Mucosa of stomach (tissue), 1 donor: ENCODE measurements around the gene CASP4.
A peak's percentile ranks its signal among the peaks of the same experiment; 100 is the strongest.

Experiments used
- H3K27me3 ChIP-seq: one replicate; pipeline ENCODE4 v1.7.0; 2013; ENCODE audit warnings: mild to moderate bottlenecking, low read length; ENCODE audit not compliant: control insufficient read depth, insufficient read depth
- H3K36me3 ChIP-seq: one replicate; pipeline ENCODE4 v1.7.0; 2013; ENCODE audit warnings: low read length; ENCODE audit not compliant: control insufficient read depth, insufficient read depth
- H3K4me1 ChIP-seq: one replicate; pipeline ENCODE4 v1.7.0; 2013; ENCODE audit warnings: mild to moderate bottlenecking, low read length; ENCODE audit not compliant: control insufficient read depth, insufficient read depth
- H3K4me3 ChIP-seq: one replicate; pipeline ENCODE4 v1.7.0; 2013; ENCODE audit warnings: low read length
- H3K9ac ChIP-seq: one replicate; pipeline ENCODE4 v1.7.0; 2013; ENCODE audit warnings: mild to moderate bottlenecking, low read length, moderate library complexity
- H3K9me3 ChIP-seq: one replicate; pipeline ENCODE4 v1.7.0; 2013; ENCODE audit warnings: mild to moderate bottlenecking, low read length, moderate library complexity; ENCODE audit not compliant: control insufficient read depth
- donor health status: Pancreatic carcinoma.

Gene CASP4

DNA sequence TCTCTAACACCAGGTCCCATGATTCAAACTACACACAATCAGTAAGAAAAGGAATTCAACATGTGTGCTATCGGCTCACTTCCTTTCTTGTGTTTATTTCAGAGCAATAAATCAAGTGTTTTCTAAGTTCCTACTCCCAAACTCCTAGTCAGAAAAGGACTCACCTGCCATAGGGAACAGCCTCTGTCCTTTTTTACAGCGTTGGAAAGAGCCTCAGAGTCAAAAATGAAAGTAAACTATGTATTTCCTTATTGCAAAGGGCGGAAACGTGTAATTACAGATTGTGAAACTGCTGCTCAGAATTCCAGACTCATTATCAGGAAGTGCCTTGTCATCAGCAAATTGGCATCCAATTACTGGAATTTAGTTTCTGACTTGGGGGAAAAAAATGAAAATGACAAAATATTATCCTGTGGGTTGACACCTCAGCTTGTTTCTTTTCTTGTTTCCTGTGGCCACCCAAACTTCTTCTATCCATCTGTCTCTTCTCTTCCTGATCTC, at the start of gene CASP4:
CASP4 (minus strand) TSS at position 220 of the 501 bp plus-strand sequence; CDS start at position 171, 49 bp downstream.
- H3K9me3 ChIP-seq: no peaks in the 10 kb centered on the region
- peaks cover 14% of the 10 kb centered on the region for H3K4me1 ChIP-seq
- H3K27me3 ChIP-seq: no peaks in the 10 kb centered on the region
- H3K9ac ChIP-seq: peak within 1 kb of the TSS; percentile 74
- no peaks in the 10 kb centered on the region for H3K36me3 ChIP-seq
- peak within 1 kb of the TSS; percentile 43 for H3K4me3 ChIP-seq

DNA sequence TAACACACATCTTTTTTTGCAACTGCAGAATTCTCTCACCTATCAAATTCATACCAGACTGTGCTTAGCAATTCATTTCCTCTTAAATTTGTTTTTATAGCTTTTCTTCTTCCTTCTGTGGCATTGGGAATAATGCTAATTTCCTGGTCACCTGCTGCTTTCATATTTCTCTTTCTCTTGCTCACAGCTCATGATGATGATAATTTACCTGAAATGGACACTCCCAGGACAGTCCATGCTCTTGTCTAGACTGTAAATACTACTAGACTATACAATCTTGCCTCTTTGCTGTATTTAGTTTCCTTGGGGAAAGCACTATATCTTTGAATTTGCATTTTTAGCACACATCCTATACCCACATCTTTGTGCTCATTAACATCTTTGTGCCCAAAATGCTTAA, 39.1 kb upstream of the CASP4 start:
- H3K36me3 ChIP-seq: no peaks in the 10 kb centered on the region
- H3K9ac ChIP-seq: no peak overlapping the region
- H3K4me1 ChIP-seq: no peaks in the 10 kb centered on the region
- no peak overlapping the region for H3K4me3 ChIP-seq
- no peaks in the 10 kb centered on the region for H3K27me3 ChIP-seq
- no peaks in the 10 kb centered on the region for H3K9me3 ChIP-seq

DNA sequence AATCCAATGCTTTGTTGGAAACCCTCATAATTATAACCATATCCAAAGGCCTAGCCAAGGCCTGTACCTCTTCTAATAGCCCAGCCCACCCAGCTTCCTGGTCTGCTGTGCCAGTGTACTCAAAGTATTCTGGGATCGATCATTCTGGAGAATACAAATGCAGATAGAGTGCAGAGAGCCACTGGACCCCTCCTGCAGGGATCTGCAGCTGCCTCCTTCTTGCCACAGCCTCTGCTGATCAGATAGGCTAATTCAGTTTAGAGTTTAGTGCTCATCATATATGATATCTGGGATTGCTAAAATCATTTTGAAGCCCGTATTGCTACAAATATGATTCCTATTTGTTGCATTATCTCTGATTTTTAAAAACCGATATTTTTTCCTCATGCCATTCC, 37.1 kb upstream of the CASP4 start:
- Histone ChIP-seq H3K9me3 (no peaks in the 10 kb centered on the region), H3K27me3 (no peaks in the 10 kb centered on the region), H3K4me1 (no peaks in the 10 kb centered on the region), H3K9ac (no peak overlapping the region), H3K4me3 (no peak overlapping the region), H3K36me3 (no peaks in the 10 kb centered on the region)

DNA sequence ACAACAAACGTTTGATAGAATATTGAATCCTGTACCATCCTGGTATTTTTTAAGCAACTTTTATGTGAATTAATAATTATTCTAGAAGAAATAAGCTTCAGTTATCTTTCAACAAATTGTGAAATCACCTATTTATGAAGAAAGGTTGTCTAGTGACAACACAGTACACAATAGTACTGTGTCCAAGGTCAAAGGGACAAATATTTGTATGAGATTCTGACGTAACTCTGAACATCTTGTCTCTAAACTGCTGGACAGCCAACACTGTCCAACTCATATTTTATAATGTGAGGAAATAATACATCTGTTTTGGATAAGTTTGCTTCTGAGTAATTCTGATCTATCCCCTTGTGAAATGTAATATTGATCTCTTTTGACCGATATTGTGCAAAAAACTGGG, 35.6 kb upstream of the CASP4 start:
- Histone ChIP-seq H3K9me3 (no peaks in the 10 kb centered on the region), H3K4me3 (no peak overlapping the region), H3K4me1 (no peaks in the 10 kb centered on the region), H3K9ac (no peak overlapping the region), H3K36me3 (no peaks in the 10 kb centered on the region), H3K27me3 (no peaks in the 10 kb centered on the region)

DNA sequence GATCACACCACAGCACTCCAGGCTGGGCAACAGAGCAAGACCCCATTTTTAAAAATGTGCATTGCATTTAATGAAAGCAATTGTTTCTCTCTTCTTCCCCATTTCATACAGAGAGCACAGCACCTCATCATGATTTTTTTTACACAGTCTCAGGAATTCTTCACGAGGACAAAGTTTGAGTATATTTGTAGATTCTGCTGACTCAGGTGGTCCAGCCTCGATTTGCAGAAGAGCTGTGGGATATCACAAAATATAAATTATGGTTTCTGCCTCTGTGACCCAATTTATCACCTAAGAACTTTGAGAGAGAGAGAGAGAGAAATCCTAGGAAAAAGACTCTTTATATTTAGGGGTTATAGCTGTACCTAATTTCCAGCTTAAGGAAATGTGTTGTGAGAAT, 34.8 kb upstream of the CASP4 start:
- Histone ChIP-seq H3K4me1 (no peaks in the 10 kb centered on the region), H3K9me3 (no peaks in the 10 kb centered on the region), H3K4me3 (no peak overlapping the region), H3K9ac (no peak overlapping the region), H3K27me3 (no peaks in the 10 kb centered on the region), H3K36me3 (no peaks in the 10 kb centered on the region)

DNA sequence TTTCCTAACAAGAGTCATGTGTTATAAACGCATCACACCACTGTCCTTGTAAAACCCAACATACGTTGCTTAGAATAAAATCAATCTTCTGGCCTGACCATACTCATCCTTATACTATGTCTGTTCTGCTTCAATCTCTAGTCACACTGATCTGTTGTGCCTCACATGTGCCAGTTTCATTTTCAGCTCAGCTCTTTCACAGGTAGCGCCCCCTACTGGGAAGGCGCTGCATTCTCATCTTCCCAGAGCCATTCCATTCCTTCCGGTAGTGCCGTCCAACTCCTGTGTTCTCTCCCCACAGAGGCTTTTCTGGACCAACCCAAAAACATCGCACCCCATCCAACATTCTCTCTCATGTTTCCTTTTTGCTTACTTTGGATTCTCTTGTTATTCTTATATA, 32.4 kb upstream of the CASP4 start:
- no peaks in the 10 kb centered on the region for H3K9me3 ChIP-seq
- H3K4me1 ChIP-seq: no peaks in the 10 kb centered on the region
- no peak overlapping the region for H3K9ac ChIP-seq
- no peaks in the 10 kb centered on the region for H3K27me3 ChIP-seq
- H3K4me3 ChIP-seq: no peak overlapping the region
- H3K36me3 ChIP-seq: no peaks in the 10 kb centered on the region

DNA sequence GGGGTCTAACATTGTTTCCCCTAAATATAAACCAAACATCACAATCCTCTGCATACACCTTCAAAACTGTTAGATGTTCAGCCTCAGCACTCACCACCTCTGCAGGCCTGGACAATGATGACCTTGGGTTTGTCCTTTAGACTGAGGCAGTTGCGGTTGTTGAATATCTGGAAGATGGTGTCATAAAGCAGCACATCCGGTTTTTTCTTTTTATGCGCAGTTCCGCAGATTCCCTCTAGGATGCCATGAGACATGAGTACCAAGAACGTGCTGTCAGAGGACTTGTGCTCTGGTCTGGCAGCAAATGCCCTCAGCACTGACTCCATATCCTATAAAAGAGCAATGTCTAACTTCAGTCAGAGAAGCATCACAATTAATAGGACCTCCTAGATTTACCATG, 31.8 kb upstream of the CASP4 start:
- H3K9ac ChIP-seq: no peak overlapping the region
- no peaks in the 10 kb centered on the region for H3K9me3 ChIP-seq
- no peaks in the 10 kb centered on the region for H3K4me1 ChIP-seq
- H3K4me3 ChIP-seq: no peak overlapping the region
- H3K36me3 ChIP-seq: no peaks in the 10 kb centered on the region
- H3K27me3 ChIP-seq: no peaks in the 10 kb centered on the region

DNA sequence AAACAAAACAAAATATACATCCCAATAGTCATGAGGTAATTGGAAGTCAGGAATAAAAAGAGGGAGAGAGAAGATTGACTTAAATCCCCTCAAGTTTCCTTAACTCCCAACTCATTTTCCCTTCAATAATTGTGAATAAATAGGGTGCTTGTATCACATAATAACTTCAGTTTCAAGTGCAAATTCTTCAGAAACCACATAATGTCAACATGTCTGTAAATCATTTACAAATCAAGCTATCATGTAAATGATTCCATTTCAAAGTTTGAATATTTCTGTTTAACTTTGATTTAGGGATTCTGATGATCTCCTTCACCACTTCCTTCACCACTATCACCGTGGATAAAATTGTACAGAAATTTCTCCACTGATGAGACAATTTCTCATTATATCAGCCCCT, 31.3 kb upstream of the CASP4 start:
- Histone ChIP-seq H3K4me1 (no peaks in the 10 kb centered on the region), H3K36me3 (no peaks in the 10 kb centered on the region), H3K4me3 (no peak overlapping the region), H3K9me3 (no peaks in the 10 kb centered on the region), H3K9ac (no peak overlapping the region), H3K27me3 (no peaks in the 10 kb centered on the region)

DNA sequence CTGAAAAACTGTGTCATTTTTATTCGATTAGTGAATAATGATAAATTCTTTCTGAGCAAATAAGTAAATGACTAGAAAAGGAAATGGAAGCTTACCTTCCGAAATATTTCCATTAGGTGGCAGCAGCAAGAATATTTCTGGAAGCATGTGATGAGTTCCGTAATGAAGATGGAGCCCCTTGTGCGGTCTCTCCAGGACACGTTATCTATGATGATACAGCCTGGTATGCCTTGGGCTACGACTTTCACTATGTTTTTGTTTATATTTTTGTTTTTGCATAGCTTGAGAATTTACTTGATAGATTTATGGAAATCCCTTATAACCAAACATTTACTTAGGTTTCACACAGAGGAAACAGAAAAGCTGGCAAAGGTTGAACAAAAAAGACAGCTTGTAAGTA, 28.9 kb upstream of the CASP4 start:
- H3K4me1 ChIP-seq: no peaks in the 10 kb centered on the region
- H3K36me3 ChIP-seq: no peaks in the 10 kb centered on the region
- H3K9me3 ChIP-seq: no peaks in the 10 kb centered on the region
- no peak overlapping the region for H3K9ac ChIP-seq
- no peaks in the 10 kb centered on the region for H3K27me3 ChIP-seq
- no peak overlapping the region for H3K4me3 ChIP-seq

DNA sequence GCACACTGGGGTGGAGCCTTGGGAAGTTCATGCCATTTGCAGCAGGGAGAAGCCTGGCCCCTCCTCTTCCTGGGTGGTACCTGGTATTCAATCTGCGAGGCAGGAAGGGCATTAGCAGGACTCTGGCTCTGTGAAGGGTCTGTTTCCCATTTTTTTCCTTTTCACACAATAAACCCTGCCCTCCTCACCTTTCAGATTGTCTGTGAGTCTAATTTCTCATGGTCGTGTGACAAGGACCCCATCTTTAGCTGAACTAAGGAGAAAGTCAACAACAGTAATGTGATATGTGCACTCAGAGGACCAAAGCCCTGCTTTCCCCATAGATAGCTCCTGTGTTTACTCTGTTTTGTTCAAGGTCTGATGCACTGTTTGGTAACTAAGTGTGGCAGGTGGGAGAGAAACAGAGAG, 26.6 kb upstream of the CASP4 start:
- Histone ChIP-seq H3K27me3 (no peaks in the 10 kb centered on the region), H3K4me1 (no peaks in the 10 kb centered on the region), H3K9ac (no peak overlapping the region), H3K9me3 (no peaks in the 10 kb centered on the region), H3K4me3 (no peak overlapping the region), H3K36me3 (no peaks in the 10 kb centered on the region)

DNA sequence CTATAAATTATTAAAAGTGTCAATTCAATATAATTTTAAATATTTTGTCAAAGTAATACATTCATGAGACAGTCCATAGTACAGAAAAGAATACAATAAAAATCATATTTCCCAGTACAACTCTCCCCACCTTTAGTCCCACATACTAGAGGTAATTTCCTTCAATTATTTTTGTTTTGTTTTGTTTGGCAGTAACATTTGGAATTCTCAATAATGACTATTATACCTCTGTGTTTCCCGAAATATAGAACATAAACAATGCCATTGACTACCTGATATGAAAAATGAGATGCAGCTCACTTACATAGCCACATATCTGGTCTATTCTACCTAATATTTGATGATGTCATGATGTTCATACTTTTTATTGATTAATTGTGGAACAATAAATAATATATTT, 24.4 kb upstream of the CASP4 start:
- Histone ChIP-seq H3K4me3 (no peak overlapping the region), H3K27me3 (no peaks in the 10 kb centered on the region), H3K9me3 (no peaks in the 10 kb centered on the region), H3K4me1 (no peaks in the 10 kb centered on the region), H3K9ac (no peak overlapping the region), H3K36me3 (no peaks in the 10 kb centered on the region)

DNA sequence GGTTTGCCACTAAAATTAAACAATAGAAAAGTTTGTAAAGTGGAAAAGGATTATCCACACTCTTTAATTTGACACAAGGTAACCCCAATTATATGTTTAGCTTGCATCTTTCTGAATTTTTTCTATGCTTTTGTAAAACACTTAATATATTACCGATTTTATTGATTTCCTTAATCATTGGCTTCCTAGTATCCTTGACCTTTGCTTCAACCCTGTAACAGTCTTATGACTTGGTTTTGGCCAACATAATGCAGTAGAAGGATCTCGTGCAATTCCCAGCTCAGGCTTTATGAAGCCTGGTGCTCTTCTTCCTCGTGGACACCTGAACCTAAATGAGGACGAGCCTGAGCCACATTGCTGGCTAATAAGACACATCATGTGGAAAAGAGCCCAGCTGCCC, 23.6 kb upstream of the CASP4 start:
- H3K9ac ChIP-seq: no peak overlapping the region
- no peaks in the 10 kb centered on the region for H3K36me3 ChIP-seq
- H3K9me3 ChIP-seq: no peaks in the 10 kb centered on the region
- no peaks in the 10 kb centered on the region for H3K4me1 ChIP-seq
- no peaks in the 10 kb centered on the region for H3K27me3 ChIP-seq
- H3K4me3 ChIP-seq: no peak overlapping the region

DNA sequence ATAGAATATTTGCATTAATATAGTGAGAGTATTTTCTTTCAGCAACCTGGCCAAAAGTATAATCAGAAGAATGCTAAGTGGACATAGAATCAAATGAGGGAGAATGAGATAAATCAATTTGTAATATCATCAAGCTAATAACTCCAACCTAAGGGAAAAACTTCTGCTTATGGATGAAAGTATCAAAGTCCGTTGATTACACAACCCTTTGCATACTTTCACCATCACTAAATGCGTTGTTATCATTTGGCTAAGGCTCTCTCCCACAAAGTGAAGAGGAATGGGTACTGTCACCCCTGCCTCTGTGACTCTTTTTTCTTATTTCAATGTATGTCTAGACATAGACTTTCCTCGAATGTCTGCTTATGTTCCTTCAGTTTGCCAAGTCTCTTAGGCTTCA, 16.4 kb upstream of the CASP4 start:
- no peaks in the 10 kb centered on the region for H3K27me3 ChIP-seq
- no peaks in the 10 kb centered on the region for H3K36me3 ChIP-seq
- no peak overlapping the region for H3K4me3 ChIP-seq
- H3K9ac ChIP-seq: no peak overlapping the region
- no peaks in the 10 kb centered on the region for H3K9me3 ChIP-seq
- H3K4me1 ChIP-seq: no peaks in the 10 kb centered on the region
